Tibial nerve (tissue), 4 donors: ENCODE measurements around the gene MAP3K20.
"Not testable (repeated sequence)": the region's sequence is repeated elsewhere in the genome, so short reads cannot be mapped to it uniquely, and the experiment has no call there.

Source experiments
- EP300 ChIP-seq, 2 donors: sonication (generic); formaldehyde crosslinking; IDR thresholded peaks; one replicate each; pipeline ENCODE4 v1.6.1; 2017; ENCODE audit warnings: antibody characterized with exemption in 2 of 2, mild to moderate bottlenecking in 1 of 2
- POLR2A ChIP-seq, 2 donors: fragments of 450-650 bp; IDR thresholded peaks; one replicate each; pipeline ENCODE4 v1.6.1; 2017; ENCODE audit warnings: antibody characterized with exemption in 2 of 2, mild to moderate bottlenecking in 2 of 2, moderate library complexity in 2 of 2
- TF ChIP-seq, protein P1 (sequence below), 5 experiments: fragments of 200-600 bp in 3 of 5; fragments of 450-650 bp in 2 of 5; sonication (generic) in 3 of 5; IDR thresholded peaks; one replicate each; pipeline ENCODE4 v1.5.1; 2016 to 2019; ENCODE audit warnings: antibody characterized with exemption in 5 of 5, mild to moderate bottlenecking in 3 of 5, moderate library complexity in 2 of 5

DNA sequence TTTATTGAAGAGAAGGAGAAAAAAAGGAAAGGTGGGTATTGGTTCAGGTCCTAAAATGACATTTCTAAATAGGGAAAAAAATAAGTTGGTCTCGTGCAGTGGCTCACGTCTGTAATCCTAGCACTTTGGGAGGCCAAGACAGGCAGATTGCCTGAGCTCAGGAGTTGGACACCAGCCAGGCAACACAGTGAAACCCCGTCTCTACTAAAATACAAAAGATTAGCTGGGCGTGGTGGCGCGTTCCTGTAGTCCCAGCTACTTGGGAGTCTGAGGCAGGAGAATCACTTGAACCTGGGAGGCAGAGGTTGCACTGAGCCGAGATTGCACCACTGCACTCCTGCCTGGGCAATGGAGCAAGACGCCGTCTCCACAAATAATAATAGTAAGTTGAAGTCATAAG, 131.5 kb downstream of the MAP3K20 start:
- TF ChIP-seq POLR2A, EP300 (IDR thresholded peaks at IDR 0.05): not testable (repeated sequence)
- TF ChIP-seq, protein P1, sequence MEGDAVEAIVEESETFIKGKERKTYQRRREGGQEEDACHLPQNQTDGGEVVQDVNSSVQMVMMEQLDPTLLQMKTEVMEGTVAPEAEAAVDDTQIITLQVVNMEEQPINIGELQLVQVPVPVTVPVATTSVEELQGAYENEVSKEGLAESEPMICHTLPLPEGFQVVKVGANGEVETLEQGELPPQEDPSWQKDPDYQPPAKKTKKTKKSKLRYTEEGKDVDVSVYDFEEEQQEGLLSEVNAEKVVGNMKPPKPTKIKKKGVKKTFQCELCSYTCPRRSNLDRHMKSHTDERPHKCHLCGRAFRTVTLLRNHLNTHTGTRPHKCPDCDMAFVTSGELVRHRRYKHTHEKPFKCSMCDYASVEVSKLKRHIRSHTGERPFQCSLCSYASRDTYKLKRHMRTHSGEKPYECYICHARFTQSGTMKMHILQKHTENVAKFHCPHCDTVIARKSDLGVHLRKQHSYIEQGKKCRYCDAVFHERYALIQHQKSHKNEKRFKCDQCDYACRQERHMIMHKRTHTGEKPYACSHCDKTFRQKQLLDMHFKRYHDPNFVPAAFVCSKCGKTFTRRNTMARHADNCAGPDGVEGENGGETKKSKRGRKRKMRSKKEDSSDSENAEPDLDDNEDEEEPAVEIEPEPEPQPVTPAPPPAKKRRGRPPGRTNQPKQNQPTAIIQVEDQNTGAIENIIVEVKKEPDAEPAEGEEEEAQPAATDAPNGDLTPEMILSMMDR (IDR thresholded peaks at IDR 0.05): not testable (repeated sequence)
